AG09319 (cell line): ENCODE results near the gene CCR7.

ENCODE experiments used
- DNase-seq: peaks from one replicate; pipeline ENCODE4 v3.0.0-alpha.2; 2010; ENCODE audit warnings: low read depth; ENCODE audit errors: extremely low read depth
- CTCF ChIP-seq: IDR thresholded peaks from 2 replicates; pipeline ENCODE4 v1.5.1; 2011; ENCODE audit warnings: low read depth, mild to moderate bottlenecking, inconsistent platforms, low read length, moderate library complexity

Gene CCR7

GRCh38 chr17:40564195-40564882 lies 933 bp downstream of the CCR7 start:
- no peak for TF ChIP-seq CTCF
- DNase-seq = no peak

- no peak for DNase-seq
- no peak for TF ChIP-seq CTCF
These were observed 1.8 kb downstream of the CCR7 start for GRCh38 chr17:40563220-40564052.

- TF ChIP-seq CTCF = no peak
- no peak for DNase-seq
These were observed 2.4 kb downstream of the CCR7 start for GRCh38 chr17:40562838-40563219.

GRCh38 chr17:40561871-40562611 lies 3.2 kb downstream of the CCR7 start:
- TF ChIP-seq CTCF = no peak
- DNase-seq = no peak

- TF ChIP-seq CTCF = no peak
- DNase-seq = no peak
These were observed 3.9 kb downstream of the CCR7 start for GRCh38 chr17:40561294-40561870.

- DNase-seq = no peak
These were observed 4.5 kb downstream of the CCR7 start for GRCh38 chr17:40560592-40561293.

More at GRCh38 chr17:40560592-40561293, 4.5 kb downstream of the CCR7 start:
- TF ChIP-seq CTCF = no peak
